IMR-90 (cell line): ENCODE data around the gene INPP5A. TPM values are rescaled to one million over a fixed set of nuclear protein-coding genes. Genes with fewer than 3 reads are reported as not detected.

Source experiments
- ATAC-seq: fragments of 200-7000 bp; cut with Tn5 transposase; 2 replicates; pipeline ENCODE4 v1.9.1; 2020; ENCODE audit warnings: low read depth, mild to moderate bottlenecking, moderate library complexity
- BruUV-seq: library from RNA; stranded (reverse); fragments of 400-500 nt; replicated peaks from 2 replicates; lab custom pipeline; 2021; lab: Mats Ljungman, UMichigan
- CTCF ChIA-PET: fragments of 300-600 bp; formaldehyde crosslinking; extraction: SDS; loops from one replicate; lab custom pipeline; 2021; ENCODE audit warnings: antibody characterized with exemption; lab: Yijun Ruan, JAX
- POLR2A ChIA-PET: fragments of 300-600 bp; sonication (Branson Sonifier 250); formaldehyde crosslinking; loops from one replicate; lab custom pipeline; 2022; ENCODE audit warnings: antibody characterized with exemption; ENCODE audit not compliant: unreplicated experiment; lab: Charles Lee
- DNase-seq: peaks from one replicate; pipeline ENCODE4 v3.0.0; 2013
- H2AFZ ChIP-seq: replicated peaks from 2 replicates; pipeline ENCODE3; 2013; ENCODE audit warnings: low read length, mild to moderate bottlenecking; ENCODE audit not compliant: poor library complexity
- H2AK5ac ChIP-seq: 2 replicates; pipeline ENCODE4 v1.6.1; 2013; ENCODE audit warnings: low read depth, low read length, inconsistent platforms
- H2AK9ac ChIP-seq: replicated peaks from 2 replicates; pipeline ENCODE3; 2013; ENCODE audit warnings: mild to moderate bottlenecking, low read depth, low read length, moderate library complexity; ENCODE audit not compliant: poor library complexity
- H2BK120ac ChIP-seq: 2 replicates; pipeline ENCODE4 v1.6.1; 2013; ENCODE audit warnings: low read depth, low read length, inconsistent platforms
- H2BK15ac ChIP-seq: 3 replicates; pipeline ENCODE4 v1.6.1; 2013; ENCODE audit warnings: low read depth, low read length, inconsistent platforms
- H2BK20ac ChIP-seq: 2 replicates; pipeline ENCODE4 v1.6.1; 2013; ENCODE audit warnings: low read depth, mild to moderate bottlenecking, inconsistent platforms, low read length, moderate library complexity
- H2BK5ac ChIP-seq: 2 replicates; pipeline ENCODE4 v1.6.1; 2013; ENCODE audit warnings: mild to moderate bottlenecking, low read depth, low read length, inconsistent platforms; ENCODE audit not compliant: poor library complexity, severe bottlenecking
- H3K14ac ChIP-seq: replicated peaks from 2 replicates; pipeline ENCODE4 v1.6.1; 2013; ENCODE audit warnings: low read depth, low read length, inconsistent platforms
- H3K18ac ChIP-seq: 2 replicates; pipeline ENCODE4 v1.6.1; 2013; ENCODE audit warnings: low read depth, low read length, control low read depth
- H3K23ac ChIP-seq: 2 replicates; pipeline ENCODE4 v1.6.1; 2013; ENCODE audit warnings: low read depth, low read length, inconsistent platforms
- H3K27ac ChIP-seq: 2 replicates; pipeline ENCODE4 v1.5.1; 2013; ENCODE audit warnings: mild to moderate bottlenecking, control low read depth, low read length; ENCODE audit not compliant: insufficient read depth
- H3K27me3 ChIP-seq: 2 replicates; pipeline ENCODE4 v1.6.1; 2013; ENCODE audit warnings: low read length; ENCODE audit not compliant: control insufficient read depth, insufficient read depth
- H3K36me3 ChIP-seq: 2 replicates; pipeline ENCODE4 v1.6.1; 2013; ENCODE audit warnings: low read length, mixed read lengths; ENCODE audit not compliant: control insufficient read depth, insufficient read depth
- H3K4ac ChIP-seq: 2 replicates; pipeline ENCODE4 v1.6.1; 2013; ENCODE audit warnings: low read depth, low read length, inconsistent platforms
- H3K4me1 ChIP-seq: 2 replicates; pipeline ENCODE4 v1.6.1; 2013; ENCODE audit warnings: low read length, mixed read lengths; ENCODE audit not compliant: control insufficient read depth, insufficient read depth
- H3K4me2 ChIP-seq: 2 replicates; pipeline ENCODE4 v1.6.1; 2013; ENCODE audit warnings: low read depth, mild to moderate bottlenecking, control low read depth, low read length, moderate library complexity
- H3K4me3 ChIP-seq: 2 replicates; pipeline ENCODE4 v1.5.1; 2013; ENCODE audit warnings: low read depth, mild to moderate bottlenecking, control low read depth, low read length, moderate library complexity; ENCODE audit not compliant: insufficient read depth
- H3K56ac ChIP-seq: 2 replicates; pipeline ENCODE4 v1.6.1; 2013; ENCODE audit warnings: low read length, inconsistent platforms; ENCODE audit not compliant: insufficient read depth; ENCODE audit errors: extremely low read depth
- H3K79me1 ChIP-seq, 2 experiments: 2 replicates each; pipeline ENCODE4 v1.6.1; 2013; ENCODE audit warnings: low read length in 2 of 2, inconsistent platforms in 1 of 2, low read depth in 1 of 2
- H3K9ac ChIP-seq: 2 replicates; pipeline ENCODE4 v1.6.1; 2013; ENCODE audit warnings: low read depth, low read length, control low read depth
- H3K9me1 ChIP-seq: 2 replicates; pipeline ENCODE4 v1.6.1; 2013; ENCODE audit warnings: low read length, inconsistent platforms; ENCODE audit not compliant: insufficient read depth
- H3K9me3 ChIP-seq: 2 replicates; pipeline ENCODE4 v1.6.1; 2013; ENCODE audit warnings: low read length; ENCODE audit not compliant: control insufficient read depth, insufficient read depth
- H4K20me1 ChIP-seq: 2 replicates; pipeline ENCODE4 v1.6.1; 2013; ENCODE audit warnings: low read length, inconsistent platforms; ENCODE audit not compliant: insufficient read depth
- H4K5ac ChIP-seq: 2 replicates; pipeline ENCODE4 v1.6.1; 2013; ENCODE audit warnings: mild to moderate bottlenecking, low read depth, low read length, control low read depth
- H4K8ac ChIP-seq, 2 experiments: 2 replicates each; pipeline ENCODE4 v1.6.1; 2013; ENCODE audit warnings: low read depth in 2 of 2, low read length in 2 of 2, control low read depth in 1 of 2, inconsistent platforms in 1 of 2
- H4K91ac ChIP-seq: 2 replicates; pipeline ENCODE4 v1.6.1; 2013; ENCODE audit warnings: low read depth, low read length, inconsistent platforms; ENCODE audit not compliant: insufficient read depth
- BHLHE40 ChIP-seq: fragments of 150-350 bp; IDR thresholded peaks from 2 replicates; pipeline ENCODE4 v1.6.1; 2016; ENCODE audit warnings: mild to moderate bottlenecking, low read depth, low read length
- CHD1 ChIP-seq: IDR thresholded peaks from 2 replicates; pipeline ENCODE4 v1.6.1; 2012; ENCODE audit warnings: low read depth, low read length, improper control_type of control experiment
- ELK1 ChIP-seq: fragments of 150-350 bp; IDR thresholded peaks from 2 replicates; pipeline ENCODE4 v1.6.1; 2016; ENCODE audit warnings: low read depth, mild to moderate bottlenecking, low read length, moderate library complexity, borderline replicate concordance
- MAZ ChIP-seq: IDR thresholded peaks from 2 replicates; pipeline ENCODE4 v1.6.1; 2012; ENCODE audit warnings: low read depth, mild to moderate bottlenecking, low read length, improper control_type of control experiment, moderate library complexity, borderline replicate concordance
- MXI1 ChIP-seq: IDR thresholded peaks from 2 replicates; pipeline ENCODE4 v1.6.1; 2012; ENCODE audit warnings: low read depth, mild to moderate bottlenecking, low read length, moderate library complexity, borderline replicate concordance
- SMC3 ChIP-seq: fragments of 150-350 bp; IDR thresholded peaks from 2 replicates; pipeline ENCODE4 v1.6.1; 2016; ENCODE audit warnings: low read depth, mild to moderate bottlenecking, antibody characterized with exemption, low read length, moderate library complexity
- USF2 ChIP-seq: fragments of 150-350 bp; IDR thresholded peaks from 2 replicates; pipeline ENCODE4 v1.6.1; 2017; ENCODE audit warnings: mild to moderate bottlenecking, antibody characterized with exemption, low read length, low read depth
- WGBS, 2 experiments: methylation state at CpG; one replicate each; pipeline versions ENCODE4 v1.1.5 to v1.1.7; 2013; ENCODE audit warnings: missing lambda C conversion rate in 2 of 2; ENCODE audit not compliant: insufficient read length in 1 of 2; ENCODE audit errors: extremely low coverage in 2 of 2; 5-methylcytosine and 5-hydroxymethylcytosine counted together
- dilution Hi-C: fragments of 300-500 bp; cut with HindIII; formaldehyde crosslinking; loops from one replicate; pipeline ENCODE4 v1.14.3; 2018; ENCODE audit warnings: low sequenced_read_pairs; ENCODE audit not compliant: unreplicated experiment
- in situ Hi-C: fragments of 300-500 bp; cut with MboI; formaldehyde crosslinking; loops from 3 replicates; pipeline ENCODE4 v1.14.3; 2019; ENCODE audit warnings: low sequenced_read_pairs, inconsistent platforms, mixed read lengths
- intact Hi-C: fragments of 100-400 bp; cut with micrococcal nuclease; formaldehyde crosslinking; loops from 2 replicates; pipeline ENCODE4 v1.10.0; 2022
- polyA plus RNA-seq, 3 experiments: library from polyadenylated mRNA; depleted of rRNA; stranded (reverse); fragments of >200 nt; gene quantifications; 2 replicates each; pipeline ENCODE4 v1.2.3, GENCODE V29; 2012; ENCODE audit warnings: low replicate concordance in 1 of 3
- total RNA-seq: library from RNA; depleted of rRNA; stranded (reverse); fragments of >200 nt; gene quantifications from 2 replicates; pipeline ENCODE4 v1.2.3, GENCODE V29; 2012
- TF ChIP-seq, protein P1 (sequence below): conservative IDR thresholded peaks from 2 replicates; pipeline ENCODE4 v1.5.1; 2012; ENCODE audit warnings: mild to moderate bottlenecking, low read depth, low read length, improper control_type of control experiment

The INPP5A gene
- total and polyA plus RNA-seq, 2 of the 4 experiments (the other 2 are of a cell fraction): 21.4 to 36.7 TPM

DNA sequence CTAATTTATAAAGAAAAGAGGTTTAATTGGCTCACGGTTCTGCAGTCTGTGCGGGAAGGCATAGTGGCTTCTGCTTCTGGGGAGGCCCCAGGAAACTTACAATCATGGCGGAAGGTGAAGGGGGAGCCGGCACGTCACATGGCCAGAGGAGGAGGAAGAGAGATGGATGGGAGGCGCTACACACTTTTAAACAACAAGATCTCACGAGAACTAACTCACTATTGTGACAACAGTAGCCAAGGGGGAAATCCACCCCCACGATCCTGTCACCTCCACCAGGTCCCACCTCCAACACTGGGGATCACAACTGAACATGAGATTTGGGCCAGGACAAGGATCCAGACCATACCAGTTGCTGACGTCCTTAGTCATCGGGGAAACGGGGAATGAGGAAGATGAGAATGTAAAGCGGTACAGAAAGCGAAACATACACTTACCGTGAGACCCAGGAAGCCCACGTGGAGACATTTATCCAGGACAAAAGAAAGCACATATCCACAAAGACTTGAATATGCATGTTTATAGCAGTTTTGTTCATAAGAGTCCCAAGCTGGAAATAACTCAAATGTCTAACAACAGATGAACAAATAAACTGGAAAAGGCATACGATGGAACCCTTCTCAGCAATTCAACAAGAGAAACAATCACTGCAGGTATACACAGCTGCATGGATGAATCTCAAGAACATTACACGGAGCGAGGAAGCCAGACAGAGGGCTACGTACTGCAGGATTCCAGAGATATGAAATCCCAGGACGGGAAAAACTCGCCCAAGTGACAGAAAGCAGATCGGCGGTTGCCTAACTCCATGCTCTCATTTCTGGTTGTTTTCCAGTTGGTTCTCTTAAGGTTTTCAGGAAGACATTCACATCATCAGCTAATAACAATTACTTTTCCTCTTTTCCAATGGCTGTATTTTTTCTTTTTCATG, 26.2 kb upstream of the INPP5A start:
- H3K14ac ChIP-seq: no peak overlapping the region
- H4K20me1 ChIP-seq: no peaks in the 10 kb centered on the region
- dilution Hi-C loops (no loop called here), intact Hi-C loops (no loop called here), in situ Hi-C loops (no loop called here)
- no peak overlapping the region for H3K4ac ChIP-seq
- no peak overlapping the region for H4K8ac ChIP-seq
- no peak overlapping the region for H3K4me2 ChIP-seq
- peaks cover 0 to 3% of the 10 kb centered on the region in 2 experiments; a peak in 2 of 4 replicates for H3K79me1 ChIP-seq
- no peak overlapping the region for H4K91ac ChIP-seq
- no peaks in the 10 kb centered on the region for H3K36me3 ChIP-seq
- no peaks in the 10 kb centered on the region; the same call in 1 of the 2 replicates for H3K9me3 ChIP-seq
- no peak overlapping the region for H2BK15ac ChIP-seq
- peaks cover 2% of the 10 kb centered on the region; the same call in 1 of the 2 replicates for H3K27me3 ChIP-seq
- H3K9ac ChIP-seq: no peak overlapping the region
- no peak overlapping the region for H3K23ac ChIP-seq
- no peak overlapping the region for H2BK120ac ChIP-seq
- DNase-seq: no peak
- H3K56ac ChIP-seq: no peak overlapping the region
- H2AK9ac ChIP-seq: no peak overlapping the region
- H3K27ac ChIP-seq: no peak overlapping the region
- no peak overlapping the region for H3K18ac ChIP-seq
- peaks cover 8% of the 10 kb centered on the region for H3K9me1 ChIP-seq
- H2AFZ ChIP-seq: no peak overlapping the region
- H2BK20ac ChIP-seq: no peak overlapping the region
- H2AK5ac ChIP-seq: no peak overlapping the region
- ChIA-PET POLR2A (no interaction called here), CTCF (no interaction called here)
- no peak for TF ChIP-seq USF2
- TF ChIP-seq CHD1: no peak
- no peak for TF ChIP-seq BHLHE40
- TF ChIP-seq MAZ: no peak
- no peak for TF ChIP-seq ELK1
- no peak for TF ChIP-seq SMC3
- TF ChIP-seq MXI1: no peak
- TF ChIP-seq, protein P1, sequence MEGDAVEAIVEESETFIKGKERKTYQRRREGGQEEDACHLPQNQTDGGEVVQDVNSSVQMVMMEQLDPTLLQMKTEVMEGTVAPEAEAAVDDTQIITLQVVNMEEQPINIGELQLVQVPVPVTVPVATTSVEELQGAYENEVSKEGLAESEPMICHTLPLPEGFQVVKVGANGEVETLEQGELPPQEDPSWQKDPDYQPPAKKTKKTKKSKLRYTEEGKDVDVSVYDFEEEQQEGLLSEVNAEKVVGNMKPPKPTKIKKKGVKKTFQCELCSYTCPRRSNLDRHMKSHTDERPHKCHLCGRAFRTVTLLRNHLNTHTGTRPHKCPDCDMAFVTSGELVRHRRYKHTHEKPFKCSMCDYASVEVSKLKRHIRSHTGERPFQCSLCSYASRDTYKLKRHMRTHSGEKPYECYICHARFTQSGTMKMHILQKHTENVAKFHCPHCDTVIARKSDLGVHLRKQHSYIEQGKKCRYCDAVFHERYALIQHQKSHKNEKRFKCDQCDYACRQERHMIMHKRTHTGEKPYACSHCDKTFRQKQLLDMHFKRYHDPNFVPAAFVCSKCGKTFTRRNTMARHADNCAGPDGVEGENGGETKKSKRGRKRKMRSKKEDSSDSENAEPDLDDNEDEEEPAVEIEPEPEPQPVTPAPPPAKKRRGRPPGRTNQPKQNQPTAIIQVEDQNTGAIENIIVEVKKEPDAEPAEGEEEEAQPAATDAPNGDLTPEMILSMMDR: no peak
- no peak overlapping the region for H3K4me3 ChIP-seq
- BruUV-seq: no TSS peak
- peaks cover under 1% of the 10 kb centered on the region; the same call in 1 of the 2 replicates for H3K4me1 ChIP-seq
- H4K5ac ChIP-seq: no peak overlapping the region
- no peak overlapping the region for H2BK5ac ChIP-seq
- ATAC-seq: no peak
- 83% methylated on average over 1 of the region's 23 CpGs; no CpG with 5 or more reads in 1 of the 2 experiments for WGBS, 2 experiments
